SK-N-SH (cell line): ENCODE data around the gene GPRC5C.
A peak's percentile ranks its signal among the peaks of the same experiment; 100 is the strongest.

Source experiments
- CHD2 ChIP-seq: fragments of 150-350 bp; IDR thresholded peaks from 2 replicates; pipeline ENCODE4 v1.6.1; 2018; ENCODE audit warnings: low read length; ENCODE audit not compliant: partially characterized antibody
- EP300 ChIP-seq, 2 experiments: IDR thresholded peaks; 2 replicates each; pipeline versions ENCODE4 v1.4.0 to v1.6.1; 2012; ENCODE audit warnings: borderline replicate concordance in 1 of 2, low read depth in 1 of 2, low read length in 1 of 2
- EZH2phosphoT487 ChIP-seq: fragments of 200-600 bp; sonication (generic); IDR thresholded peaks from 2 replicates; pipeline ENCODE4 v1.6.1; 2017; ENCODE audit warnings: low read depth, mixed run types, mild to moderate bottlenecking, antibody characterized with exemption, moderate library complexity, borderline replicate concordance
- GABPA ChIP-seq: IDR thresholded peaks from 2 replicates; pipeline ENCODE4 v1.4.0; 2012; ENCODE audit warnings: low read depth, mild to moderate bottlenecking
- JUND ChIP-seq: IDR thresholded peaks from 2 replicates; pipeline ENCODE4 v1.4.0; 2012
- MXI1 ChIP-seq: IDR thresholded peaks from 2 replicates; pipeline ENCODE4 v1.6.1; 2012; ENCODE audit warnings: mild to moderate bottlenecking, low read depth, low read length, improper control_type of control experiment
- POLR2AphosphoS5 ChIP-seq: IDR thresholded peaks from 2 replicates; pipeline ENCODE4 v1.6.1; 2012; ENCODE audit warnings: low read depth, low read length
- RAD21 ChIP-seq: IDR thresholded peaks from 2 replicates; pipeline ENCODE4 v1.6.1; 2012; ENCODE audit warnings: mild to moderate bottlenecking, low read length
- RCOR1 ChIP-seq: fragments of 150-350 bp; IDR thresholded peaks from 2 replicates; pipeline ENCODE4 v1.6.1; 2017; ENCODE audit warnings: antibody characterized with exemption, low read length
- RXRA ChIP-seq: IDR thresholded peaks from 2 replicates; pipeline ENCODE4 v1.4.0; 2012; ENCODE audit warnings: low read depth, mild to moderate bottlenecking, borderline replicate concordance
- SIN3A ChIP-seq: IDR thresholded peaks from 2 replicates; pipeline ENCODE4 v1.6.1; 2012; ENCODE audit warnings: low read depth, mild to moderate bottlenecking, low read length, moderate library complexity, borderline replicate concordance
- YY1 ChIP-seq: IDR thresholded peaks from 2 replicates; pipeline ENCODE4 v1.4.0; 2012; ENCODE audit warnings: low read depth, mild to moderate bottlenecking
- TF ChIP-seq, protein P1 (sequence below): fragments of 200-600 bp; sonication (generic); IDR thresholded peaks from 2 replicates; pipeline ENCODE4 v1.6.1; 2017; ENCODE audit warnings: antibody characterized with exemption, mild to moderate bottlenecking, moderate library complexity
- TF ChIP-seq, protein P2 (sequence below): fragments of 150-350 bp; IDR thresholded peaks from 2 replicates; pipeline ENCODE4 v1.6.1; 2017; ENCODE audit warnings: antibody characterized with exemption, low read length, low read depth, borderline replicate concordance

GRCh38 chr17:74454197-74455024 lies 22.5 kb downstream of the GPRC5C start:
- TF ChIP-seq, protein P1, sequence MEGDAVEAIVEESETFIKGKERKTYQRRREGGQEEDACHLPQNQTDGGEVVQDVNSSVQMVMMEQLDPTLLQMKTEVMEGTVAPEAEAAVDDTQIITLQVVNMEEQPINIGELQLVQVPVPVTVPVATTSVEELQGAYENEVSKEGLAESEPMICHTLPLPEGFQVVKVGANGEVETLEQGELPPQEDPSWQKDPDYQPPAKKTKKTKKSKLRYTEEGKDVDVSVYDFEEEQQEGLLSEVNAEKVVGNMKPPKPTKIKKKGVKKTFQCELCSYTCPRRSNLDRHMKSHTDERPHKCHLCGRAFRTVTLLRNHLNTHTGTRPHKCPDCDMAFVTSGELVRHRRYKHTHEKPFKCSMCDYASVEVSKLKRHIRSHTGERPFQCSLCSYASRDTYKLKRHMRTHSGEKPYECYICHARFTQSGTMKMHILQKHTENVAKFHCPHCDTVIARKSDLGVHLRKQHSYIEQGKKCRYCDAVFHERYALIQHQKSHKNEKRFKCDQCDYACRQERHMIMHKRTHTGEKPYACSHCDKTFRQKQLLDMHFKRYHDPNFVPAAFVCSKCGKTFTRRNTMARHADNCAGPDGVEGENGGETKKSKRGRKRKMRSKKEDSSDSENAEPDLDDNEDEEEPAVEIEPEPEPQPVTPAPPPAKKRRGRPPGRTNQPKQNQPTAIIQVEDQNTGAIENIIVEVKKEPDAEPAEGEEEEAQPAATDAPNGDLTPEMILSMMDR = no peak
- no peak for TF ChIP-seq CHD2
- TF ChIP-seq EP300 (IDR thresholded peaks at IDR 0.05; ENCODE audit: borderline replicate concordance in 1 of 2, low read depth in 1 of 2, low read length in 1 of 2) = 0 out of 4 replicates have a peak, but pooled peaks of 1 of the 2 experiments have one; percentile 8
- TF ChIP-seq POLR2AphosphoS5 = no peak
- TF ChIP-seq RAD21 = 0 out of 2 replicates have a peak, but pooled peaks have one; percentile 4
- no peak for TF ChIP-seq JUND
- no peak for TF ChIP-seq GABPA
- no peak for TF ChIP-seq MXI1
- TF ChIP-seq, protein P2, sequence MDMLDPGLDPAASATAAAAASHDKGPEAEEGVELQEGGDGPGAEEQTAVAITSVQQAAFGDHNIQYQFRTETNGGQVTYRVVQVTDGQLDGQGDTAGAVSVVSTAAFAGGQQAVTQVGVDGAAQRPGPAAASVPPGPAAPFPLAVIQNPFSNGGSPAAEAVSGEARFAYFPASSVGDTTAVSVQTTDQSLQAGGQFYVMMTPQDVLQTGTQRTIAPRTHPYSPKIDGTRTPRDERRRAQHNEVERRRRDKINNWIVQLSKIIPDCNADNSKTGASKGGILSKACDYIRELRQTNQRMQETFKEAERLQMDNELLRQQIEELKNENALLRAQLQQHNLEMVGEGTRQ = no peak
- TF ChIP-seq SIN3A = no peak
- TF ChIP-seq RXRA = no peak
- no peak for TF ChIP-seq RCOR1
- no peak for TF ChIP-seq EZH2phosphoT487
- no peak for TF ChIP-seq YY1
